Peyer's patch (tissue), 4 donors: Measurements from ENCODE around the gene WBP11.
"Not testable (repeated sequence)": the region's sequence is repeated elsewhere in the genome, so short reads cannot be mapped to it uniquely, and the experiment has no call there.

Experiments
- POLR2A ChIP-seq, 2 donors: fragments of 450-650 bp; IDR thresholded peaks; one replicate each; pipeline ENCODE4 v1.5.1; 2017; ENCODE audit warnings: antibody characterized with exemption in 2 of 2, mild to moderate bottlenecking in 2 of 2, moderate library complexity in 2 of 2
- TF ChIP-seq, protein P1 (sequence below), 6 experiments: fragments of 450-650 bp in 4 of 6; fragments of 200-600 bp in 2 of 6; sonication (generic) in 1 of 6; IDR thresholded peaks; one replicate each; pipeline ENCODE4 v1.5.1; 2017 to 2019; ENCODE audit warnings: antibody characterized with exemption in 6 of 6, mild to moderate bottlenecking in 3 of 6, moderate library complexity in 1 of 6

GRCh38 chr12:14759711-14760280 lies 43.5 kb downstream of the WBP11 start:
- not testable (repeated sequence) for TF ChIP-seq POLR2A (IDR thresholded peaks at IDR 0.05)
- TF ChIP-seq, protein P1, sequence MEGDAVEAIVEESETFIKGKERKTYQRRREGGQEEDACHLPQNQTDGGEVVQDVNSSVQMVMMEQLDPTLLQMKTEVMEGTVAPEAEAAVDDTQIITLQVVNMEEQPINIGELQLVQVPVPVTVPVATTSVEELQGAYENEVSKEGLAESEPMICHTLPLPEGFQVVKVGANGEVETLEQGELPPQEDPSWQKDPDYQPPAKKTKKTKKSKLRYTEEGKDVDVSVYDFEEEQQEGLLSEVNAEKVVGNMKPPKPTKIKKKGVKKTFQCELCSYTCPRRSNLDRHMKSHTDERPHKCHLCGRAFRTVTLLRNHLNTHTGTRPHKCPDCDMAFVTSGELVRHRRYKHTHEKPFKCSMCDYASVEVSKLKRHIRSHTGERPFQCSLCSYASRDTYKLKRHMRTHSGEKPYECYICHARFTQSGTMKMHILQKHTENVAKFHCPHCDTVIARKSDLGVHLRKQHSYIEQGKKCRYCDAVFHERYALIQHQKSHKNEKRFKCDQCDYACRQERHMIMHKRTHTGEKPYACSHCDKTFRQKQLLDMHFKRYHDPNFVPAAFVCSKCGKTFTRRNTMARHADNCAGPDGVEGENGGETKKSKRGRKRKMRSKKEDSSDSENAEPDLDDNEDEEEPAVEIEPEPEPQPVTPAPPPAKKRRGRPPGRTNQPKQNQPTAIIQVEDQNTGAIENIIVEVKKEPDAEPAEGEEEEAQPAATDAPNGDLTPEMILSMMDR (IDR thresholded peaks at IDR 0.05): not testable (repeated sequence)
